GM21528 (cell line): ENCODE results near the gene ZBTB4.

ENCODE experiments used
- ATAC-seq: cut with Tn5 transposase; IDR thresholded peaks from one replicate; pipeline ENCODE4 v1.9.1; 2021; ENCODE audit warnings: mild to moderate bottlenecking, moderate library complexity; ENCODE audit not compliant: unreplicated experiment, low FRiP score

ZBTB4 gene

DNA sequence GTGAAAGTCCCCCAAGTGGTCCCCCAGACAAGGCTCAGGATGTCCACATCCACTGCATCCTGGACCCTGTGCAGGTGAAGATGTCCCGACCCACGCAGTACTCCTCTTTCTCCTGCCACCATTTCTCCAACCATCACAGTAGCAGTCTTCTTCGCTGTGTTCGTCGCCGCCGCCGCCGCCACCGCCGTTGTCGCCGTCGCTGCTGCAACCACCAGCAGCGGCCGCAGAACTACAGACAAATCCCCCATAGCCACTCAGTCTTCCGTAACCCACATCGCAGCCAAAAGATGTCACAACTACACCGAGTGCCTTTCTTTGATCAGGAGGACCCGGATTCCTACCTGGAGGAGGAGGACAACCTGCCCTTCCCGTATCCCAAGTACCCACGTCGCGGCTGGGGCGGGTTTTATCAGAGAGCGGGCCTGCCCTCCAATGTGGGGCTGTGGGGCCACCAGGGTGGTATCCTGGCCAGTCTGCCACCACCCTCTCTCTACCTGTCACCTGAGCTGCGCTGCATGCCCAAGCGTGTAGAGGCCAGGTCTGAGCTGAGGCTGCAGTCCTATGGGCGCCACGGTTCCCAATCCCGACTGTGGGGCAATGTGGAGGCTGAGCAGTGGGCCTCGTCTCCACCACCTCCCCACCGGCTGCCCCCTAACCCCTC lies 53.1 kb downstream of the ZBTB4 start:
- no peak for ATAC-seq

DNA sequence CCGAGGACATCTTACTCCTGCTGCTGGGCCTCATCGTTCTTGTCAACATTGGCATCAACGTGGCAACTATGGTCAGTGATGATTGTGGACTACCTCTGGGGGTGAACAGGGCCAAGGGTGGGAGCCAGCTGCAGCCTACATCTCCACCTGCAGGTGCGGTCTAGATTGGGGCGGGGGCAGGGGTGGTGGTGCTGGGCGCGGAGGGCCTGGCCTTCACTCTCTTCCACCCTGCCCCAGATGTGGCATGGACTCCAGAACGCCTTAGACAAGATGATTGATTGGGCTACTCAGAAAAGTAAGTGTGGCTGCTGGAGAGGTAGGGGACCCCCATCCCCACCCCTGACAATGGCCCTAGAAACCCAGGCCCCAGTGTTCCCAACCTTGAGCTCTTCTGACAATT lies 53.7 kb downstream of the ZBTB4 start:
- no peak for ATAC-seq

DNA sequence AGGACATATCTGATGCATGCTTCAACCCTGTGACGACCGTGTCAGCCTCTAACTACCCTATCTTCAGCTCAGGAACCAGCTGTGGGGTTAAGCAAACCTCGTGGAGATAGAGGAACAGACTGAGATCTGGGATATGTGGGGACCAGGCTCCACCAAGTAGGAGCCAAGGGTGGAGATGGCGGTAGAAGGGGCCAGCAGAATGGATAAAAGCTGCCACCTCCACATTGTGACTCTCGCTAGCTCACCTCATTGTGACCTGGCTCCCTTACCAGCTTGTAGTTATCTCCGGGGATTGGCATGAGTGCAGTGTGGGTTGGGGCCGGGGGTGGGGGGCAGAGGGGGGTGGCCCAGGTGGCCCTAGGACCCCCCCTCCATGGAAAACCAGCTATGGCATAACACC lies 54.1 kb downstream of the ZBTB4 start, which contains the start of gene SPEM2:
Gene SPEM2 (plus strand): TSS at position 301 of the 400 bp plus-strand sequence. CDS start 73 bp downstream, at position 374.
- ATAC-seq, result no peak

DNA sequence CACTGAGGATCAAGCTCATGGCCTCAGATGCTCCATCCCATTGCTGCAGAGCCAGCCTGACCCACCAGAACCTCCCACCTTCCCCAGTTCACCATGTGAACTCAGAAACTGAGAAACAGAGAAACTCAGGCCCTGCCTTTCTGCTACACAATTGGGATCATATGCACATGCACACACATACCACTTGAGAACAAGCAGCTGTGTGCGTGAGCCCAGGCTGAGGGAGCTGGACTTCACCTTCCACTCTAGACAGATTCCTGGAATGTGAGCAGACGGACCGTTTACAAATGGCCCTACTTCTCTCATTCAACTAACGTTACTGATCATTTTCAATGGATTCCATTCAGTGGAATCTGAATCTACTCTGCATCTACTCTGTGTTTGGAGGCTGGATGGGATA lies 55.8 kb downstream of the ZBTB4 start:
- no peak for ATAC-seq

DNA sequence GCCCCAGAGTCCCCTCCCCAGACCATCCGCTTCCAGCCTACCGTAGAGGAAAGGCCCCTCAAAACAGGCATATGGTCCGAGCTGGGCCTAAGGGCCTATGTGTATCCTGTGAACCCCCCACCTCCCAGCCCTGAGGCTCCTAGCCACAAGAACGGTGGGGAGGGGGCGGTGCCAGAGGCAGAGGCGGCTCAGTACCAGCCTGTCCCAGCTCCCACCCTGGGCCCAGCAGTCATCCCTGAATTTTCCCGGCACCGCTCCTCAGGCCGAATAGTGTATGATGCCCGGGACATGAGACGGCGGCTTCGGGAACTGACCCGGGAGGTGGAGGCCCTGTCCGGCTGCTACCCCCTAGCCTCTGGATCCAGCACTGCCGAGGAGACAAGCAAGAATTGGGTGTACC lies 58.2 kb downstream of the ZBTB4 start:
- no peak for ATAC-seq

DNA sequence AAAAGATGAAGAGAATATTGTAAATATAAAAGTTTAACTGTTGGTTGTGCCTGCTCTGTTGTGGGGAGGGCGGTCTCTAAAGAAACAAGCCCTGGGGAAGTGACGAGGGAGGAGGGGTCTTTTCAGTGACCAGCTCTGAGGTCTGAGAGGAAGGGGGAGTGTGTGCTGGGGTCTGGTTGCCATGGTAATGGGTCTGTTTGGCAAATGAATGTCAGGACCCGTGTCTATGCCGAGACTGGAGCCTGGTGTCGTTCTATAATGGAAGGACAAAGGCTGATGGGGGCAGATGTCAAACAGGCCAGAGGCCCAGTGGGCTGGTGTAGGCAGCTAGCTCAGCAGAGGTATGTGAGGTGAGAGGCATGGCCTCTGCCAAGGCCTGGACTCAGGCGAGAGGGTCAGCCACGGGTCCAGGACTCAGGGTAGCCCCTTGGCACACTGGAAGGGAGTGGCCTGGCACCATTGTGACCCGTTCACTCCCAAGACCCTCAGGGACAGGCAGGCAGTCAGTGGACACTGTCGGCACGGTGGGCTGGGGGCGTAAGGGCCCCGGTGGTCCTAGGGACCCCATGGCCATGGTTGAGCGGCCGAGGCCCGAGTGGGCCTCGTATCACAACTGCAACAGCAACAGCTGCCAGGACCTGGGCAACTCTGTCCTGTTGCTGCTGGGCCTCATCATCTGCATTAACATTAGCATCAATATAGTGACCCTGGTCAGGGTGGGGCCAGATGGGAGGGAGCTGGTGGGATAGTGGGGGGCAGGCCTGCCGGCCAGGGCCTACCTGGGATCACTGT lies 59.4 kb downstream of the ZBTB4 start, which contains the start of gene SPEM1:
Gene SPEM1 (plus strand): TSS at position 506 of the 792 bp plus-strand sequence. CDS start 61 bp downstream, at position 567.
- ATAC-seq, result no peak

DNA sequence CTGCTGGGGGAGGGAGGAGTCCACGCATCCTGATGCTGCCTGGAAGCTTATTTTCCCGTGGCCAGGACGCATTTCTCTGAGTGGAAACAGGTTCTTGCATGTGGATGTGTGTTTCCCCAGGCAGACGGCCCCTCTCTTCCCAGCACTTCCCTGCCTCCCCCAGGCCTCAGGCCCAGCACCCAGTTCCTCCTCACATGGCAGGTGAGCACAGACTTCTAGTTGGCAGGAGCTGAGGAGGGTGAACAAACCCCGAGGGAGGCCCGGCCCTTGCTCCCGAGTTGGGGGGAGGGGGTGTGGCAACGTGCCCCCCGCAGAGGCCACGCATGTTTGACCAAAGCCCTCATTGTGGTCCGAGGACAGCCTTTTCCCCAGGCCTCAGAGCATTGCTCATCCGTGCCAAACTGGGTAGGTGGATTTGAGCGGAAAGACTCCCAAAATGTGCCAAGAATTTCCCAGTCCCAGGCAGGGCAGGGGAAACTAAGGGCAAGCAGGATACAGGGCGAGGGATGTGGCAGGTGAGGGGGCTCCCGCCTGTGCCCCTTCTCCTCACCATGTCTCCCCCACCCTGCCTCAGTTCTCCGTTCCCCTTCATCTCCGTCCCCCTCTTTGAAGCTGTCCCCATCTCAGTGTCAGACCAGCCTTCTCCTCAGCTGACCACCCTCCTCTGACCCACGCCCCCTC lies 60.8 kb downstream of the ZBTB4 start:
- no peak for ATAC-seq

DNA sequence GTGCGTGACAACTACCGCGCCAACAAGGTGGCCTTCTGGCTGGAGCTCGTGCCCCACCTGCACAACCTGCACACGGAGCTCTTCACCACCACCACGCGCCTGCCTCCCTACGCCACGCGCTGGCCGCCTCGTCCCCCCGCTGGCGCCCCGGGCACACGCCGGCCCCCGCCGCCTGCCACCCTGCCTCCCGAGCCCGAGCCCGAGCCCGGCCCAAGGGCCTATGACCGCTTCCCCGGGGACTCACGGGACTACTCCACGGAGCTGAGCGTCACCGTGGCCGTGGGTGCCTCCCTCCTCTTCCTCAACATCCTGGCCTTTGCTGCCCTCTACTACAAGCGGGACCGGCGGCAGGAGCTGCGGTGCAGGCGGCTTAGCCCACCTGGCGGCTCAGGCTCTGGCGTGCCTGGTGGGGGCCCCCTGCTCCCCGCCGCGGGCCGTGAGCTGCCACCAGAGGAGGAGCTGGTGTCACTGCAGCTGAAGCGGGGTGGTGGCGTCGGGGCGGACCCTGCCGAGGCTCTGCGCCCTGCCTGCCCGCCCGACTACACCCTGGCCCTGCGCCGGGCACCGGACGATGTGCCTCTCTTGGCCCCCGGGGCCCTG lies 62.3 kb downstream of the ZBTB4 start:
- ATAC-seq, result no peak

DNA sequence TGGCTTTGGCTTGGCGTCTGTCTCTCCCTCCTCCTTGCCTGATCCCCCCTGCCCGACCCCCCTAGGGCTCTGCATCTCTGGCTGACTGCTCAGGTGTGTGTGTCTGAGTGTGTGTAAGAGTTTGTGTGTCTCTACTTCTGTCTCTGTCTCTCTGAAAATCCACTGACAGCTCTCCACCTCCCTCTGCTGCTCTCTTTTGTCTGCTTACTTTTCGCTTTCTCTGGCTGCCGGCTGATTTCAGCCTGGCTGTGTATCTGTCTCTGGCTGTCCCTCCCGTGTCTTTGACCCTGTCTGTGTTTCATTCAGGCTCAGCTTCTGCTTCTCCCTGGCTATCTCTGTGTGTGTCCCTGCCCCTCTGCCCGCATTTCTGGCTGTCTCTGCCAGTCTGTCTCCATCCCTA lies 63.1 kb downstream of the ZBTB4 start:
- ATAC-seq, result no peak

DNA sequence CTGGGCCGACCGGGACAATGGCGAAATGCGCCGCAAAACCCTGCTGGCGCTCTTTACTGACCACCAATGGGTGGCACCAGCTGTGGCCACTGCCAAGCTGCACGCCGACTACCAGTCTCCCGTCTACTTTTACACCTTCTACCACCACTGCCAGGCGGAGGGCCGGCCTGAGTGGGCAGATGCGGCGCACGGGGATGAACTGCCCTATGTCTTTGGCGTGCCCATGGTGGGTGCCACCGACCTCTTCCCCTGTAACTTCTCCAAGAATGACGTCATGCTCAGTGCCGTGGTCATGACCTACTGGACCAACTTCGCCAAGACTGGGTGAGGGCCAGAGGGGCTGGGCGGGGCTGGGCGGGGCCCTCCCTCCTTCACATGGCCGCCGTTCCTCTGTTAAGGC lies 63.6 kb downstream of the ZBTB4 start:
- ATAC-seq, result no peak

DNA sequence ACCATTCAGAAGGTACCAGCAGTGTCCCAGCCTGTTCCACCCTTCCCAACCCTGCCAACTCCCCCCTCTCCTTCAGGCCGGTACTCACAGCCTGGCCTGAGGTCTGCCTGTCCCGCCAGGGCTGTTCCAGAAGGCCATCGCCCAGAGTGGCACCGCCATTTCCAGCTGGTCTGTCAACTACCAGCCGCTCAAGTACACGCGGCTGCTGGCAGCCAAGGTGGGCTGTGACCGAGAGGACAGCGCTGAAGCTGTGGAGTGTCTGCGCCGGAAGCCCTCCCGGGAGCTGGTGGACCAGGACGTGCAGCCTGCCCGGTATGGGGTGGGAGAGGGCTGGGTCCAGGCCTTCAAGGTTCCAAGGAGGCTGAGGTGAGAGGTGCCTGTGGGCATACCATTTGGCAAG lies 64.6 kb downstream of the ZBTB4 start:
- no peak for ATAC-seq

DNA sequence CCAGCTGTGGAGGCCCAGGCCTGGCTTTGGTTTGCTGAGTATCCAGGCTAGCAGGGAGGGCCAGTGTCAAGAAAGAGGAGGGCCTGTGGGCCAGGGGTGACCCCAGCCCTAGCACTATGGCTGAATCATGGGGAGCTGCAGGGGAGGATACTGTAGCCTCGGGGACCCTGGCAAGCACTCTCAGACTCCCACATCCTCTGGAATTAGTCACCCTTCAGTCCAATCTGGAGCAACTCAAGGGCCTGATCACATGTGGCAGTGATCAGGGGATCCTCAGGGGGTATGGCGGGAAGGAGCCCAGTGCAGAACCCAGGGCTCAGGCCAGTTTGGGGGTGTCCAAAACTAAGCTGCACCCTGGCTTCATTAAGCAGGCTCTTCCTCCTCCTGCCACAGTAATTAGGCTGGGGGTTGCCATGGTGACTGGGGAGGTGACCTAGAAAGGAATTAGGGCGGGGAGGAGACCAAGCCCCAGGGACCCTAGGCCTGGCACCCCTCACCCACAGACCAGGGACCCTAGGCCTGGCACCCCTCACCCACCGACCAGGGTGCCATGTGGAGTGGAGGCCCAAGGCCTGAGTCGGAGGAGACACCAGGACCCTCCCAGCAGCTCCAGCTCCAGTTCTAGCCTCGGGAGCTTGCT lies 66.0 kb downstream of the ZBTB4 start:
- no peak for ATAC-seq

DNA sequence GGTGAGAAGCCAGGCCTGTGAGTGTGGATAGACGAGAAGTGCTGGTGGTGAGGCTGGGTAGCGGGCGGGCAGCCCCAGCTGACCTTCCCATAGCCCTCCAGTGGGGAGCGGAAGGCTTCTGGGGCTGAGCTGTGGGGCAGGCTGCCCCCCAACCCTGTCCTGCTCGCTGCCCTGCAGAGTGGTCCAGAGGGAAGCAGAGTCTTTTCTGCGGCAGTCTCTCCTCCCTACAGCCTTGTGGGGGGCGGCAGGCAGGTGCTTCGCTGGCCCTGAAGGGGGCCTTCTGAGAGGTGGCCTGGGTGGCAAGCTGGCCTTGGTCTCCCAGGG lies 68.0 kb downstream of the ZBTB4 start:
- ATAC-seq, result no peak

DNA sequence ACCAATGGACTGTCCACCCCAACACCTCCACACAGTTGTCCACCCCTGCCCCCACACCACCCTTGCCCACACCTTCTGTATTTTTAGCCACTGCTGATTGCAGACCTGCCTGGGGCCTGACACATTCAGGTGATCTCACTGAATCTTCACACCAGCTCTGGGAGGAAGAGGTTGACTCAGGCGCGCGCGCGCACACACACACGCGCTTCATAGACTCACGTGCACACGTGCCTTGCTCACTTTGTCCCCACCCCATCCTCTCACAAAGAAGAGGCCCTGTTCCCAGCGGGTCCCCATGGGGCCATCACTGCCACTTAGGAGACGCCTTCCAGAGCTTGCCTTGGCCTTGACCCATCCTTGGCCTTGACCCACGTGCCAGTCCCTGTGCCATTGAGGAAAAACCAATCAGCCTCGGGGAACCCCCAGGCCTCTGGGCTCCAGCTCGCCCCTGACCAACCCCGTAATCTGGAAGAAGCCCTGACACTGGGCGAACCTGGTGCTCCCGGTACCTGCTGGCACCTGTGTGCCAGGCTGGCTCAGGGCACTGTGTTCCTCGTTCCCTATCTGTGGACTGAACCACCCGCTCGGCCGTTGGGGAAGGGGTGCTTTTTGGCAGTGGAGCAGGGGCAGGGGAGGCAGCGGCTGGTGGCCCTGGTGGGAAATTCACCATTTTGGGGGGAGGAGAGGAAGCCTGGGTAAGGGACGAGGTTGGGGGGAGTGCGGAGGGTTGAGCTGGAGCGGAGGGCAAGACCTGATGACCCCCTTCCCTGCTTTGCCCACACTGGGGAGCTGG lies 68.6 kb downstream of the ZBTB4 start:
- no peak for ATAC-seq

DNA sequence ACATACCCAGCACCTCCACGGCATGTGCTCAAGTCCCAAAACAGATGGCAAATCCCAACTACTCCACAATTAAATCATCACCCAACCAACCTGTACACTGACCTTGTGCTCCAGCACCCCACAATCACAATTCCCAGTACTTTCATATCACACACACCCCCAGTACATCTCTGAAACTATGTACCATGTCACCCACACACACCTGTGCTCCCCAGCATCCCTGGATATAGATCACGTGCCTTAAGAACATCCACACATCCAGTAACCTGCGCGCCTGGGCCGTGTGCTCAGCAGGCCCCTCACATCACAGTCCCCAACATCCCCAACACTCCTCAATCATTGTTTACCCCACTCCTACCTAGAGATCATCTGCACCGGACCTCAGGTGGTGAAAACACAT lies 69.7 kb downstream of the ZBTB4 start:
- no peak for ATAC-seq
